Hippocampal formation (tissue), 2 donors: ENCODE data around the gene CNTF.

Experiments
- DNase-seq, 2 donors: peaks; one replicate each; lab custom pipeline; 2025; lab: John Stamatoyannopoulos, UW

CNTF gene

DNA sequence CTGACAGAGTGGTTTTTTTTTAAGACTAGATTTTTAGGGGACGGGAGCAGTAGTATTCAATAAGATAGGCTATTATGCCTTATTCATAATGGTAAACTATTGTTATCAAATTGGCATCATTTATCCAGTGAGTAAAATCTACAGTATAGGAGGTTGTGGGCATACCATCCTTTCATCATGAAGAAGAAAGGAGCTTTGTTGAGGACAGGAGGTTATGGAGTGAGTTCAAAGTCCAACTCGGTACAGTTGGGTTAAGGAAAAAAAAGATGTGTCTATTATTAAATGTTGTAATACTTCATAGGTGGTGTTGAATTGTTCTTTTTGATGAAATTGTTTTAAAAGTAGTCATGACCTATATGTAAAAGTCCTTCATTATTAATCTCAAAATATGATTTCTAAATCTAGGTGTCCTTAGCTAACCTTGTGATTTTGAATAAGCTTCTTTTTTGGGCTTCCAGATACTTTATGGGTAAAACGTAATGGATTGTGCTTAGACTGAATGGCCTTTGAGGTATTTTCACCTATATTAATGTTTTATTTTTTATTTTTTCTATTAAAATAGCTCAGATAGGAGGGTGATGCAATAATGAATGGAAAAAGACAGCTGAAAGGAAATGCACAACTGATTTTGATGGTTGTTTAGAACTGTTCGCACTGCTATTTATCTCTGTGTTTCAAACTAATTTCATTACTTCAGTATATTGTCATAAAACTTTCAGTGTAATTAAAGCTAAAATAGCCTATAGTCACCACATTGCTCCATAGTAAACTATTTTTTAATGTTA is 15.3 kb upstream of the CNTF start:
- DNase-seq = no peak

DNA sequence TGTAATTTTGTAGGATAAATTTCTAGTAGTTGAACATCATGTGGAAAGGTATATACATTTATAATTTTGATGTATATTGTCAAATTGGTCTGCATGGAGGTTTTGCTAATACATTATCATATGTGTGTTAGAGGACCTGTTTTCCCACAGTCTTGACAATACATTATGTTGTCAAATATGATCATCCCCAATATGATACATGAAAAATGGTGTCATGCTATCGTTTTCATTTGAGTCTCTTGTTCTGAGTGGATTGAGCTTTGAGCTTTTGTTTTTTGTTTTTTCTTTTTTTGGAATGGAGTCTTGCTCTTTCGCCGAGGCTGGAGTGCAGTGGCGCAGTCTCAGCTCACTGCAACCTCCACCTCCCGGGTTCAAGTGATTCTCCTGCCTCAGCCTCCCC is 14.1 kb upstream of the CNTF start:
- DNase-seq = no peak

DNA sequence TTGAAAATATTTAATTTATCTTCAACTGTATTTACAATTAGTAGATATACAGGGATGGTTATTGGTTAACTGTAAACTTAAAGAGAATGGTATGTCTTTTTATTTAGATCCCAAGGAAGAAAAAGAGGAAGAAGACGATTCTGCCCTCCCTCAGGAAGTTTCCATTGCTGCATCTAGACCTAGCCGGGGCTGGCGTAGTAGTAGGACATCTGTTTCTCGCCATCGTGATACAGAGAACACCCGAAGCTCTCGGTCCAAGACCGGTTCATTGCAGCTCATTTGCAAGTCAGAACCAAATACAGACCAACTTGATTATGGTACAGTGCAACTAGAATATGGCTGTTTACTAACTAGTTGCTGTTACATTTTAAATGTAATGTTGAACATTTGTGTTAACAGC is 12.7 kb upstream of the CNTF start:
- DNase-seq = no peak

DNA sequence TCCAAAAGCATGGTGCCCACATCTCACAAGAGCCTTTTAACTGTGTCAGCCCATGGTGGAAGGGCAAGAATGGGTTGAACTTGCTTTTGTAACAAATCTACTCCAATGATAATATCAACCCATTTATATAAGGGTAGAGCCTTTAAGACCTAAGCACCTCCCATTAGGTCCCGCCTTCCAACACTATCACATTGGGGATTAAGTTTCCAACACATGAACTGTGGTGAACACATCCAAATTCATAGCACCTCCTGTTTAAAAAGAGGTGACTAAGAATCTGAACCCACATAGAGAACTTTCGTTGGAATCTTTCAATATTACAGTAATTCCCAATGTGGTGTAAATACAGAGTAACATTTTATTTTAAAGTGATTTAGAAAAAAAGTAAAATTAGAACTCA is 9.2 kb upstream of the CNTF start:
- no peak for DNase-seq

DNA sequence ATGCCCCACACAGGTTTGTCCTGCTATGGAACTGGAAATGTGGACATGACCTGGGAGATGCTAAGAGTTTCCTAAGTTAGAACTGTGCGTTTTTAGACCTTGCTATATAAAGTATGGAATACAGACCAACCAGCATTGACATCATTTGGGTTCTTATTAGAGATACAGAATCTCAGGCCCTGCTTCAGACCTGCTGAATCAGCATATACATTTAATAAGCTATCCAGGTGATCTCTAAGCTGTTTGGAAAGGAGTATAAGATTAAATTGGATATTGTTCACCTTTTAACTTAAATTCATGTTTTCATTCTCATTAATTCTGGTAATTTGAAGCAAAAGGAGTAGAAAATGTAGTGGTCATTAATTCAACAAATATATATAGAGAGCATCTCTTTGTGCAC is 6.9 kb upstream of the CNTF start:
- DNase-seq = no peak

DNA sequence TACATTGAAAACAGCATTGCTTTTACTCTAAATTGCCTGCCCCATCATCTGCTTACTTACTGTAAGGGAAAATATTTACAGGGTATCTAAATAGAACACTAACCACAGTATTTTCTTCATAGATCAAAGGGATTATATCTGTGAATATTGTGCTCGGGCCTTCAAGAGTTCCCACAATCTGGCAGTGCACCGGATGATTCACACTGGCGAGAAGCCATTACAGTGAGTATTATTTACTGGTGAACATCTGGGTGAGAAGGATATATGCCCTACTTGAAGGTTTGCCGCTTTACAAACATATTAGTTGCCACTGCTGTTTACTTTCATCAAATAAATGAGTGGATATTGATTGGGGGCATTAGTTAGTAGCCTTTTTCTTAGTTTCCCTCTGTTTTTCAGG is 5.9 kb upstream of the CNTF start:
- DNase-seq = no peak

DNA sequence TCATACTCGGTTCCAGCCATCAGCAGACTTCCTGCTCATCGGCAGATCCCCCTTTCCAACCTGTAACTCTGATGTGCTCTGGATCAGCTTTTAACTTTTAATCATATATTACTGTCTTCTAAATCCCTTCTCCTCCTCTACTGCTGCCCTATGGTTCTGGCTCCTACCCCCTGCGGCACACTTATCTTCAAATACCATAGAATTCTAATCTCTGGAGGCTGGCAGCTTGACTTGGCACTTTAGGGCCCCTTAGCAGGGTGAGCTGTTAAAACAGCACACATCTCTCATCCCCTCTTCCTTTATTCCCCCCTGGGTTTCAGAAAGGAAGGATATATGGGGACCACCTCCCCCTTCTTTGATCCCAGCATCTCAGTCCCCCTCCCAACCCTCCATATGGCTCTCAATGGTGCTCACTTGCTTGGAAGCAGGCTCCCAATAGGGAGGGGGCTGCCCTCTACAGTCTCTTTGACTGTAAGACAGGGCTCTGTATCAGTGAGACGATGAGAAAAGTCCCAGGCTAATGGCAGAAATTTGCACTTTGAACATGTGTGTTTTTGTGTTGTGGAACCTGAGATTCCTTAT is 4.4 kb upstream of the CNTF start:
- no peak for DNase-seq

DNA sequence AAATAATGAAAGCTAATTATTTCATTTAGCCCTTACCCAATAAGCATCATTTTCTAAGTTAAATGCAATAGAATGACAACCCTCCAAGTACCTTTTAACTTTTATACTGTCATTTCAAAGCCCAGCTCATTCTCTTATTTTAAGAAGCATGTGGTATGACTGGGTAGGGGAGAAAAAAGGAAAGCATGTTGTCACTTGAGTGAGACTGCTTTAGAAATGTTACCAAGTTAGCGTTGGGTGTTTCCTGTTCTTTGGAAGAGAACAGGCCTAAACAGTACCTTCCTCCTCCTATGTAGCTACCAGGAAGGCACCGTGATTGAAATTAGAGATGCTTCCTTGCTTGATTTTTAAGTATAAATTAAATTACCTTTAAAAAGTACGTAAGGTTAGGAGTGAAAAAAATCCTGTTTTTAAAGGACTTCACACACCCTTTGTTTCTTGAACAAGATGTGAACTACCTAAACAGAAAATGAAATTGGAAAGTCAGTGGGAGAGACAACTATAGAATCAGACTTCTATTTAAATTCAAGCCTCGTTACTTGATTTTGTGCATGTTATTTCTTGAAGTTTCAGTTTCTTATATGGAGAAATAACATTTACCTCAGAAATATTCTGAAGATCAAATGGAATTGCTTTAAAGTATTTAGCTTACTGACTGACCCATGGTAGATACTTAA is 741 bp upstream of the CNTF start:
- DNase-seq = no peak

DNA sequence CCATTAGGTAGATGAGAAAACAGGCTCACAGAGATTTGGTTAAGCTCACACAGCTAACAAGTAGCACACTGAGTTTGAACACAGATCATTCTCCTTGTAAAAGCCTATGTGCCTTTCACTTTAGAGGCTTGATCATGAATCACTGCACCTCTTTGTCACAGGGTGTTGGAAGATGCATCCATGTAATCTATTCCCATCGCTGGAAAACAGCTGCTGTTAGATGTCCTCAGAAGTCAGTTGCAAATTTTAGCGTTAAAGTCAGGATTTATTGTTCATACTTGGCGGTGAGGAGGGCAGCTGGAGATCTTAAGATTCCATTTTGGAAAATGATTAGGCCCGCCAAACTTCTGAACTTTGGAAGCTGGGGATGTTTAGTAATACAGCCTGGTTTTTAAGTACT is 2.6 kb downstream of the CNTF start:
- DNase-seq = no peak

DNA sequence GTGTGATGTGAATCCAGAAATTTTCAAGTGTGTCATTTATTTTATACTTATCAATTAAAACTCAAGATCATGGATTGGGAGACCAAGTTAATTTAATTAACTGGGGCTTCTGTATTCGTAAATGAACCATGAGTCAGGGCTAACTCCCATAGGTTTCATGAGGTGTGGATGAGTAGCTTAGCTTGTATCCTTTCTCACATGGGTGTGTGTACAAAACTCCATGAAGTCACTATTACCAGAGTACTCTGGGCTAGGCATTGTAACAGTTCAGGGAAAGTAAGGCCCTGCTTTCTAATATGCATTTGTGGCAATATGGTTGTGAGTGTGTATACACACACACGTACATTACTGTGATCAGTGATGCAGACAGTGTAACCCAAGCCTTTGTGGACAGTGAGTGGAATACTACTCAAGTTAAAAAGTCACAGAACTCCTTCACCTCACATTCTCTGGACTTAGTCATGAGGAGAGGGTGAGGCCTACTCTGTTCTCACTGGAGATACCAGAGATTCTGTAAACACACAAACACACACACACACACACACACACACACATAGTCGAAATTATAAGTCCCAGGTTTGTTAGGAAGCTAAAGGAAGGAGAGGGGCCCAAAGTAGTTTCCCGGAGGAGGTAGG is 3.5 kb downstream of the CNTF start:
- DNase-seq = no peak

DNA sequence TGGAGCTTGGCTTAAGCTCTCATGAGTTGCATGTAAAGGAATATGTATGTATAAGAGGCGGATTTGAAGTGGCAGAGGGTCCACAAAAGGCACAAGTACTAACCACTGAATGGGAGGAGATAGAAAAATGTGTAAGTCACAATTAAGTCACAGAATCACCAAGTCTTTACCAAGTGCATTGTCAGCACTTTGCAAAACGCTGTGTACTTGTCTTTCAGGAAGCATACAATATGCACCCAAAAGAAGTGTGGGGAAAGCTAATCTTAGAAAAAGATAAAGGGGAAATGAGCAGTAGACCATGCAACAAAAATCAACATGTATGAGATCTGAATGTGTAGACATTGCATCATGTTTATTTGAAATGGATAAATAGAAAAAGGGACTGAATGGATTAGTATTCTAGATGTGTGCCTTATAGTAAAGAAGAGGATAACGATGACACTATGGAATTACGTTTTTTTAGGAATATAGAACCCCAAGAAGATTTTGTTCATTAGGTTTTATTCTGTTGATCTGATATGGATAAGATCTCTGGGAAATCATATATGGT is 4.5 kb downstream of the CNTF start:
- no peak for DNase-seq

DNA sequence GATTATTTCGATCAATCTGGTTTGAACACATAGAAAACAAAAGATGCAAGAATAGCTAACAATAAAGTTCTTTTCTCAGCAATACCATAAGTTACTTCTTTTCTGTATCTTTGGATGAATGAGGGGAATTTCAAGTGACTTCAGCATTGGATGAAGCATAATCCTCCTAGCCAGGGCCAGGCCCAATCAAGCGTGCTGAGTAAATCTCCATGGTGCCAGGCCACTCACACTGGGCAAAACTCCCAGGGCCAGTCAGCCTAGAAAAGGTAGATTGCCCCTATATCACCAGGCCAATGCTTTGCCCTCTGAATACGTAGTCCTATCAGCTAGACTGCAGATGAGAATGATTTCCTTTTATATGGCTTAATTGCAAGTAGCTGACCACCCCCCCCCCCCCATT is 6.0 kb downstream of the CNTF start:
- no peak for DNase-seq

DNA sequence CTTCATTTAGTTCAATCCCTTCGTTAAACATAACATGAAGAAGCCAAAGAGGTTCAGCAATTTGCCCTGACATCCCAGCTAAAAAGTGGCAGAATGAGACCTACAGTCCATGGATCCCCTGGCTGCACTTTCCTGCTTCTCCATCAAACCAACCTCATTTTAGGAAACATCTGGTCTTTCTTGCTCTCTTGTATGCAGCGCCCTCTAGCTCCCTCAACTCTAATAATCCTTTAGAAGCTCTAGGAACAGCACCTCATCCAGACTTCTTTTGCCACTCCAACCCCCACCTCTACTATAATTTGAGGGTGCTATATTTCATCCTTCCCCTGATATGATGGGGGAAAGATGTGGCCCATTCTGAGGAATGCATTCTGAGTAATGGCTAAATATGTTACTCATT is 7.4 kb downstream of the CNTF start:
- DNase-seq = peak in 1 of 2 donors; percentile 25

DNA sequence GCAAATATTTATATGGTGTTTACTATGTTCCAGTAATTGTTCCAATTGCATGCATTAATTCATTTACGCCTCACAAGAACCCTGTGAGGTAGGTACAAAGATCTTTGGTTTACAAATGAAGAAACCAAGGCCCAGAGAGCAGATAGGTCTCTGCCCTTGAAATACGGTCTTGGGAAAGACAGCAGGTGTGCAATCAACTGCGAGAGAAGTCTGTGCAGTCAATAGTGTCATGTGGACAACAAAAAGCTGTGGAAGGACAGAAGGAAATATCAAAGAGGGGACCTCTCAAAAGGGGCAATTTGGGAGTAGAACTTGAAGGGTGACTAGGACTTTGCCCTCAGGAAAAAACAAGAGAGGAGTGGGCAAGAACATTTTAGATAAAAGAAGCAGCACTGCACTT is 8.9 kb downstream of the CNTF start:
- no peak for DNase-seq

DNA sequence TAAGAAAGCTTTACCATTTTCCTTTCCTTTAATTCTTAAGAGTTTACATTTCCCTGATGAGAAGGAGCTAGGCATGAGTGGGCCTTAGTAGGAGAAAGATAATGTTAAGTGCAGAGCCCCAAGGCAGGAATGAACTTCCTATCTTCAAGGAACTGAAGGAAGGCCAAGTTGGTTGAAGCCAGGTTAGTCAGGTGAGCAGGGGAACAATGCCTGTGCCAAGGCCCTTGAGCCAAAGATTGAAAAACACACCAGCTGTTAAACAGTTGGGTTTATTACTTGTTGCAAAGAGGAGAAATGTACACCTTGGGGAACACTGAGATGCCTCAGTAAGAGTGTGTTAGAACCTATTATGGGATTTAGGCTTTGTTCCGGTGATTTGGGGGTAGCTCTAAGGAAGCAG is 10.0 kb downstream of the CNTF start:
- no peak for DNase-seq

DNA sequence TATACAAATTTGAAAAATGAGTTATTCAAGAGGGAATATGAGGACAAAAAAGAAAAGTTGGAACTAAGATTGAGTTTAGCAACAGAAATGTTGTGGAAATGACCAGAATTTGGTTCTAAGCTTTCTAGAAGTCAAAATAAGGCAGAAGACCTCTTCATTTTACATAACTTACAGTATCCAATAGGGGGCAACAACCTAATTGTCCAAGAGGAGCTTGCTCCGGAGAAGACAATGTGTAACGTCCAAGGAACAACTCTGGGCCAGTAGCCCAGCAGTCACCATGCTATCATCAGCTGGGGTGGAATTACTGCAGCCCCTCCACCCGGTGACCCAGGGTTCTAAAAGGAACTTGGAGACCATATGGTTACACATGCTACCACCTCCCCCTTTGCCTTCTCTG is 14.1 kb downstream of the CNTF start:
- no peak for DNase-seq

DNA sequence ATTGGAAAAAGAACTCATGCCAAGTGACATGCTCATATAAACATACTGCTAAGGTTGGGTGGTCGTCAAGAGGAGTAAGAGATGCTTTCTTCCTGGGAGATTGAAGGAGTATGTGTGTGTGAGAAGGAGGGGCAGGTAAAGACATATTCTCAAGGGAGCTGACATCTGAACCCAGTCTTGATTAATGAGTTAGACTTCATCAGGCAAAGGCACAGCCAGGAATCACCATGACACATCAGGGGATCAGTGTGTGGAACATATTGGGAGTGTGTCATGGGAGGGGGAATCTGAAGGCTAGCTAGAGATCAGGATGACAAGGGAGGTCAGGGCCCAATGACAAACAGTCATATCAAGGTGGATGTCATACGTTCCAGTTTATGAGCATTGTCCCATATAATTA is 14.9 kb downstream of the CNTF start:
- DNase-seq = no peak

DNA sequence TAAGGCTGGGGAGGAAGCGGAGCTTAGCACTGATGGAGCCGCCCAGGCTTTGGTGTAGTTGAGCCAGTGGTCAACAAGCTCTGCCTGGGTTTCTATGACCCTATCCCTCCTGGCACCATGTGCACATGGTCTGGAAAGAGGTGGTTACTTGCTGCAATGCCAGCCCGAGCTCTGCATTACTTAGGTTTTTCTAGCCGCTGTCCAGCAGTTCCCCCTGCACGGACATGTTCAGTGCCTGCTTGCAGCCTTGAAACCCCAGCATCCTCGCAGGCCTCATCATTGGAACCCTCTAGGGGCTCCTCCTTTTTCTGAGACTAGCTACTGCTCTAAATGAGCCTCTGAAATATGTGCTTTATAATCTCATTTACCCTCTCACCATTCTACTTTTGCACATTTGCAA is 16.6 kb downstream of the CNTF start:
- DNase-seq = no peak

DNA sequence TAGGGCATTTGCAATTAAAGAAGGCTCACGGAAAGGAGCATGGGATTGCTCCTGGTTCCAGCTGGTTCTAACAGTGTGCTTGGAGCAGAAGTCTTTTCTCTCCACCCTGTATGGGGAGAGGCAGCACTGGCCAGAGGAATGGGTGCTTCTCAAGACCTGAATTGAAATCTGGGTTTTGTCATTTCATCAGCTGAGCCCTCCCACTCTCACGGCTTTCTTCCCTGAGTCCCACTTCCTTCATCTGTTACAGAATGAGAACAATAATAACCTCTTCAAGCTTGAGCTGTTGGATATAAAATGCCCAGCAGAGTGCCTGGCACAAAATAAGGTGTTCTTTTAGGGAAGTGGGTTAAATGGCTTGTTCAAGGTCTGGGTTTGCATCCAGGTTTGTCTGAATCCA is 17.2 kb downstream of the CNTF start:
- no peak for DNase-seq

DNA sequence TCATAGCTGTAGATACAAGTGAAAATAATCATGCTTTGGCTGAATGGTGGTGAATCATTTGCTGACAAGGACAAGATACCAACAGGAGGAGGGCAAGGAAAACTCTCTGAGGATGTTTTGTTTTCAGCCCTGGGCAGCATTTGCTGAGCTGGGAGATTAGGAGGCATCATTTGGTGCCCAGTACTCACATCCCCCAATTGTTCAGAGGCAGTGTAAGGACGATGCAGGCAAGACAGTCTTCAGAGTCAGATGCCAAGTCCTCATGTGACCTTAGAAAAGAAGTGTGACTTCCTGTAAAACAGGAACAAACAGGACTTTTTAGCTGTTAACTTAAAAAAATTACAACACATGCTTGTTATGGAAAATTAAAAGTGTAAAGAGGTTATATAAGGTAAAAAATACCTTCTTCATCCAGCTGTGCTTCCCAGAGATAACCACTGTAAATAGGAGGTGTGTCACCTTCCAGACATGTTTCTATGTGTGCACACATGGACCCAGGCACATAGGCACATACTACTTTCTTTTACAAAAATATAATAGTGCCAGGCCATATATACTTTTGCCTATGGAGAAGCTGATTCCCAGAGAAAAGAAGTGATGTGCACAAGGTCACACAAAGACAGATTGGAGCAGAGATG is 18.0 kb downstream of the CNTF start:
- no peak for DNase-seq

DNA sequence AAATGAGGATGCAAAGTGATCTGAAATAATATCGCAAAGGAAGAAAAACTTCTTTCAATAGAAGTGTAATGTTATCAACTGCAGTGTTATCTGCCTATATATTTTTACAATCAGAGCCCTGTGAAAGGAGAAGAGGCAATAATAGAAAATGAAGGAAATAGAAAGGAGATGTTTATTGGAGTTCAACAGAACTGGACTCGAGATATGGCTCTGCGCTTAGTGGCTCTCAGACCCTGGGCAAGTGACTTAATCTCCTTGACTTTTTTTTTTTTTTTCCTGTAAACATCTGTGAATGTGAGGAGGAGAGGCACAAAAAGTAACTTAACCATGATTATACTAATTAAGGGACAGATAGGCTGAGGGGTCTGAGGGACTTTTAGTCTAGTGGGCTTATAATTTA is 18.9 kb downstream of the CNTF start:
- DNase-seq = no peak
